HepG2 (cell line): Measurements from ENCODE around the gene CRADD. TPM values are rescaled to one million over a fixed set of nuclear protein-coding genes. Genes with fewer than 3 reads are reported as not detected.

Experiments used
- ATAC-seq: fragments of 200-7000 bp; cut with Tn5 transposase; 3 replicates; pipeline ENCODE4 v1.9.1; 2020; ENCODE audit warnings: mild to moderate bottlenecking, moderate library complexity
- BruUV-seq: library from RNA; stranded (reverse); fragments of 400-500 nt; replicated peaks from 2 replicates; lab custom pipeline; 2021; lab: Mats Ljungman, UMichigan
- CTCF ChIA-PET: fragments of 300-600 bp; formaldehyde crosslinking; extraction: SDS; loops from one replicate; lab custom pipeline; 2021; ENCODE audit warnings: low total read pairs, inconsistent platforms, low intra/inter-chr PET ratio; lab: Yijun Ruan, JAX
- POLR2A ChIA-PET: fragments of 350-600 bp; sonication (Branson Sonifier 250); formaldehyde crosslinking; loops from one replicate; lab custom pipeline; 2020; ENCODE audit warnings: antibody characterized with exemption, inconsistent platforms; lab: Yijun Ruan, JAX
- DNase-seq: peaks from one replicate; pipeline ENCODE4 v3.0.0-alpha.2; 2015; ENCODE audit warnings: low spot score
- FAIRE-seq: peaks from 3 replicates; lab custom pipeline; 2011; peaks lifted over from hg19 to GRCh38; lab: Jason Lieb, UNC
- H2AFZ ChIP-seq: one replicate; pipeline ENCODE4 v1.6.1; 2011; ENCODE audit warnings: low read length, inconsistent platforms
- H3K27ac ChIP-seq: fragments of 300-600 bp; 3 replicates; pipeline ENCODE4 v1.8.0; 2011; ENCODE audit warnings: mixed run types, mild to moderate bottlenecking, mixed read lengths, low read length, inconsistent platforms; ENCODE audit not compliant: insufficient read depth; ENCODE audit errors: extremely low read length
- H3K27me3 ChIP-seq, 2 experiments: fragments of 200-600 bp in 1 of 2; 2 replicates in 1 of 2; 3 replicates in 1 of 2; pipeline versions ENCODE4 v1.6.0 to v1.8.0; 2011; ENCODE audit warnings: low read length in 2 of 2, mild to moderate bottlenecking in 2 of 2, moderate library complexity in 2 of 2, inconsistent platforms in 1 of 2; ENCODE audit not compliant: insufficient read depth in 2 of 2, control insufficient read depth in 1 of 2
- H3K36me3 ChIP-seq, 2 experiments: fragments of 200-600 bp in 1 of 2; replicated peaks in 1 of 2; 2 replicates in 1 of 2; 3 replicates in 1 of 2; pipeline versions ENCODE4 v1.5.1 to v1.8.0; 2011; ENCODE audit warnings: low read length in 2 of 2, inconsistent platforms in 1 of 2; ENCODE audit not compliant: insufficient read depth in 2 of 2, control insufficient read depth in 1 of 2
- H3K4me1 ChIP-seq: 2 replicates; pipeline ENCODE4 v1.5.1; 2012; ENCODE audit warnings: low read length, inconsistent platforms; ENCODE audit not compliant: insufficient read depth
- H3K4me2 ChIP-seq: 2 replicates; pipeline ENCODE4 v1.6.0; 2011; ENCODE audit warnings: low read depth, low read length, inconsistent platforms
- H3K4me3 ChIP-seq, 3 experiments: fragments of 200-600 bp in 1 of 3; sonication (generic), shearing (Covaris generic) in 1 of 3; replicated peaks in 1 of 3; 2 replicates each; pipeline ENCODE4 v1.5.1; 2011 to 2016; ENCODE audit warnings: low read length in 3 of 3, inconsistent platforms in 2 of 3, low read depth in 2 of 3, mild to moderate bottlenecking in 2 of 3, control low read depth in 1 of 3, mixed read lengths in 1 of 3; ENCODE audit not compliant: insufficient read depth in 1 of 3
- H3K79me2 ChIP-seq: one replicate; pipeline ENCODE4 v1.6.1; 2011; ENCODE audit warnings: low read length, inconsistent platforms; ENCODE audit not compliant: insufficient read depth
- H3K9ac ChIP-seq: 2 replicates; pipeline ENCODE4 v1.6.0; 2011; ENCODE audit warnings: mild to moderate bottlenecking, low read depth, low read length, inconsistent platforms; ENCODE audit not compliant: insufficient read depth
- H3K9me3 ChIP-seq: 2 replicates; pipeline ENCODE4 v1.5.1; 2012; ENCODE audit warnings: mild to moderate bottlenecking, low read length
- H4K20me1 ChIP-seq: 2 replicates; pipeline ENCODE4 v1.6.0; 2011; ENCODE audit warnings: inconsistent platforms, mild to moderate bottlenecking, low read length, moderate library complexity; ENCODE audit not compliant: insufficient read depth
- DMAP1 ChIP-seq: IDR thresholded peaks from 2 replicates; pipeline ENCODE4 v1.6.1; 2016
- DNMT1 ChIP-seq: sonication (generic); formaldehyde crosslinking; IDR thresholded peaks from 2 replicates; pipeline ENCODE4 v1.5.1; 2020; ENCODE audit warnings: mild to moderate bottlenecking, missing genetic modification reagents
- EZH2 ChIP-seq: conservative IDR thresholded peaks from 2 replicates; pipeline ENCODE4 v1.6.1; 2012; ENCODE audit warnings: mild to moderate bottlenecking, low read depth, low read length, moderate library complexity
- KLF15 ChIP-seq: sonication (generic); formaldehyde crosslinking; IDR thresholded peaks from 2 replicates; pipeline ENCODE4 v1.8.1; 2023; ENCODE audit warnings: borderline replicate concordance, mild to moderate bottlenecking, inconsistent platforms, missing genetic modification reagents, mixed read lengths
- PHF20 ChIP-seq: sonication (generic); formaldehyde crosslinking; IDR thresholded peaks from 2 replicates; pipeline ENCODE4 v1.5.0; 2020; ENCODE audit warnings: mild to moderate bottlenecking, missing genetic modification reagents
- ZNF20 ChIP-seq: sonication (generic); formaldehyde crosslinking; IDR thresholded peaks from 2 replicates; pipeline ENCODE4 v1.4.0; 2020; ENCODE audit warnings: mild to moderate bottlenecking, moderate library complexity, missing genetic modification reagents
- ZNF773 ChIP-seq: sonication (generic); formaldehyde crosslinking; IDR thresholded peaks from 2 replicates; pipeline ENCODE4 v1.4.0; 2020; ENCODE audit warnings: missing genetic modification reagents, borderline replicate concordance
- WGBS: methylation state at CpG from one replicate; pipeline ENCODE4 v1.1.6; 2017; ENCODE audit warnings: low lambda C conversion rate; 5-methylcytosine and 5-hydroxymethylcytosine counted together
- in situ Hi-C: cut with HindIII; loops from 2 replicates; pipeline ENCODE4 v1.10.0; 2017; ENCODE audit warnings: low pct_unique_long_range_greater_than_20kb; ENCODE audit not compliant: extremely low pct_ligation_motif_present
- intact Hi-C: fragments of 100-400 bp; cut with micrococcal nuclease; formaldehyde crosslinking; loops from one replicate; pipeline ENCODE4 v1.10.0; 2022; ENCODE audit not compliant: unreplicated experiment
- polyA plus RNA-seq, 8 experiments: library from polyadenylated mRNA; depleted of rRNA in 3 of 8; stranded (reverse) in 7 of 8; unstranded in 1 of 8; fragments of >200 nt; fragmentation: Illumina TruSeq in 4 of 8; extraction: Trizol in 4 of 8; gene quantifications; 2 replicates each; pipeline versions ENCODE4 v1.2.1 to v1.2.3, GENCODE V29; 2011 to 2016; ENCODE audit warnings: low read depth in 4 of 8, missing spikeins in 1 of 8, mixed read lengths in 1 of 8; ENCODE audit not compliant: insufficient read depth in 1 of 8
- total RNA-seq, 5 experiments: library from RNA; depleted of rRNA; stranded (reverse); fragments of >200 nt; fragmentation: Illumina TruSeq; extraction: Trizol; gene quantifications; 2 replicates each; pipeline ENCODE4 v1.2.3, GENCODE V29; 2016; ENCODE audit warnings: low read depth in 1 of 5
- TF ChIP-seq, protein P1 (sequence below): sonication (generic); formaldehyde crosslinking; conservative IDR thresholded peaks from 2 replicates; pipeline ENCODE4 v1.8.1; 2023; ENCODE audit warnings: missing genetic modification reagents
- TF ChIP-seq, protein P2 (sequence below): sonication (generic); formaldehyde crosslinking; IDR thresholded peaks from 2 replicates; pipeline ENCODE4 v1.4.0; 2020; ENCODE audit warnings: mild to moderate bottlenecking, missing genetic modification reagents
- TF ChIP-seq, protein P3 (sequence below): sonication (generic); formaldehyde crosslinking; IDR thresholded peaks from 2 replicates; pipeline ENCODE4 v1.9.0; 2021; ENCODE audit warnings: missing genetic modification reagents, mild to moderate bottlenecking, borderline replicate concordance
- TF ChIP-seq, protein P4 (sequence below): sonication (generic); formaldehyde crosslinking; IDR thresholded peaks from 2 replicates; pipeline ENCODE4 v1.8.0; 2022; ENCODE audit warnings: low read depth, missing genetic modification reagents

CRADD gene
- total and polyA plus RNA-seq, 2 of the 13 experiments (the other 11 are each of a cell fraction or from before 2014, with no cell fraction given) = 12.4 to 18.8 TPM

DNA sequence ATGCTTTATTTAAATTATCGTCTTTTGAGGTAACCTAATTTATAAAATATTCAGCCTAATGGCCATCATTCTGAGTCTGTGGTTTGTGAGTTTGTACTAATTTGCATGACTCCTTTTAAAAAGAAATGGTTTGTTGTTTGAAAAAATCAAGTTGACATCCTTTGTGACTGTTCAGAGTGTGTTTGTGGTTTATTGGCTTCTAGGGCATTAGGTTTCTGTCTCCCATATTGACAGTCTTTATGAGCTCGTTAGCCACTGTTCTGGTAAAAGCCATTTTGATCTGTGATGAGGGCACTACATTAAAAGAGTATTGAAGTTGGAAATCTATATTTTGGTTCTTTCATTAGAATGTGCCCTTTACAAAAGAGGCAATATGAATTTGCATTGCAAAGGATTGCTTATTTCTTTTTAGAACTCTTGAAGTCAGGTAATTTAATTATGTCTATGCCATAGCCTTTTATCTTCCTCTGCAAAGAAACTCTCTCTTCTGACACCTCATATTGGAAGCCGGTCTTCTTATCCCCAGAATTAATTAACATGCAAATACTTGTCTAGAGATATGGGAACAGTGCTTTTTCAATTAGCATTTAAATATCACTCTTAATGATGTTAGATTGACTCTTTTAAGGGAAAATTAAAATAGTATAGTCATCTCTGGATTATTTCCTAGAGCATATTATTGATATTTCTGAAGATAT, 95.0 kb downstream of the CRADD start:
- ChIA-PET POLR2A (no interaction called here), CTCF (no interaction called here)
- intact Hi-C loops (no loop called here), in situ Hi-C loops (no loop called here)
- no peaks in the 10 kb centered on the region for H3K36me3 ChIP-seq
- no peaks in the 10 kb centered on the region for H3K79me2 ChIP-seq
- no peaks in the 10 kb centered on the region for H3K4me1 ChIP-seq
- FAIRE-seq = no peak
- no peak overlapping the region for H3K4me2 ChIP-seq
- no TSS peak for BruUV-seq
- no peak overlapping the region for H3K9ac ChIP-seq
- H3K27ac ChIP-seq = no peak overlapping the region
- no peak for DNase-seq
- no peaks in the 10 kb centered on the region for H3K9me3 ChIP-seq
- H2AFZ ChIP-seq = no peak overlapping the region
- ATAC-seq = no peak
- no peak overlapping the region for H3K4me3 ChIP-seq
- TF ChIP-seq ZNF20 (CRISPR knock-in tag) (no peak), DNMT1 (CRISPR knock-in tag) (no peak), DMAP1 (CRISPR knock-in tag) (no peak), PHF20 (CRISPR knock-in tag) (no peak), EZH2 (no peak), KLF15 (no peak), ZNF773 (CRISPR knock-in tag) (no peak)
- TF ChIP-seq, protein P1, sequence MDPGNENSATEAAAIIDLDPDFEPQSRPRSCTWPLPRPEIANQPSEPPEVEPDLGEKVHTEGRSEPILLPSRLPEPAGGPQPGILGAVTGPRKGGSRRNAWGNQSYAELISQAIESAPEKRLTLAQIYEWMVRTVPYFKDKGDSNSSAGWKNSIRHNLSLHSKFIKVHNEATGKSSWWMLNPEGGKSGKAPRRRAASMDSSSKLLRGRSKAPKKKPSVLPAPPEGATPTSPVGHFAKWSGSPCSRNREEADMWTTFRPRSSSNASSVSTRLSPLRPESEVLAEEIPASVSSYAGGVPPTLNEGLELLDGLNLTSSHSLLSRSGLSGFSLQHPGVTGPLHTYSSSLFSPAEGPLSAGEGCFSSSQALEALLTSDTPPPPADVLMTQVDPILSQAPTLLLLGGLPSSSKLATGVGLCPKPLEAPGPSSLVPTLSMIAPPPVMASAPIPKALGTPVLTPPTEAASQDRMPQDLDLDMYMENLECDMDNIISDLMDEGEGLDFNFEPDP (CRISPR knock-in tag) = no peak
- TF ChIP-seq, protein P2, sequence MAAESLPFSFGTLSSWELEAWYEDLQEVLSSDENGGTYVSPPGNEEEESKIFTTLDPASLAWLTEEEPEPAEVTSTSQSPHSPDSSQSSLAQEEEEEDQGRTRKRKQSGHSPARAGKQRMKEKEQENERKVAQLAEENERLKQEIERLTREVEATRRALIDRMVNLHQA (CRISPR knock-in tag) = no peak
- TF ChIP-seq, protein P3, sequence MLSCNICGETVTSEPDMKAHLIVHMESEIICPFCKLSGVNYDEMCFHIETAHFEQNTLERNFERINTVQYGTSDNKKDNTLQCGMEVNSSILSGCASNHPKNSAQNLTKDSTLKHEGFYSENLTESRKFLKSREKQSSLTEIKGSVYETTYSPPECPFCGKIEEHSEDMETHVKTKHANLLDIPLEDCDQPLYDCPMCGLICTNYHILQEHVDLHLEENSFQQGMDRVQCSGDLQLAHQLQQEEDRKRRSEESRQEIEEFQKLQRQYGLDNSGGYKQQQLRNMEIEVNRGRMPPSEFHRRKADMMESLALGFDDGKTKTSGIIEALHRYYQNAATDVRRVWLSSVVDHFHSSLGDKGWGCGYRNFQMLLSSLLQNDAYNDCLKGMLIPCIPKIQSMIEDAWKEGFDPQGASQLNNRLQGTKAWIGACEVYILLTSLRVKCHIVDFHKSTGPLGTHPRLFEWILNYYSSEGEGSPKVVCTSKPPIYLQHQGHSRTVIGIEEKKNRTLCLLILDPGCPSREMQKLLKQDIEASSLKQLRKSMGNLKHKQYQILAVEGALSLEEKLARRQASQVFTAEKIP = no peak
- TF ChIP-seq, protein P4, sequence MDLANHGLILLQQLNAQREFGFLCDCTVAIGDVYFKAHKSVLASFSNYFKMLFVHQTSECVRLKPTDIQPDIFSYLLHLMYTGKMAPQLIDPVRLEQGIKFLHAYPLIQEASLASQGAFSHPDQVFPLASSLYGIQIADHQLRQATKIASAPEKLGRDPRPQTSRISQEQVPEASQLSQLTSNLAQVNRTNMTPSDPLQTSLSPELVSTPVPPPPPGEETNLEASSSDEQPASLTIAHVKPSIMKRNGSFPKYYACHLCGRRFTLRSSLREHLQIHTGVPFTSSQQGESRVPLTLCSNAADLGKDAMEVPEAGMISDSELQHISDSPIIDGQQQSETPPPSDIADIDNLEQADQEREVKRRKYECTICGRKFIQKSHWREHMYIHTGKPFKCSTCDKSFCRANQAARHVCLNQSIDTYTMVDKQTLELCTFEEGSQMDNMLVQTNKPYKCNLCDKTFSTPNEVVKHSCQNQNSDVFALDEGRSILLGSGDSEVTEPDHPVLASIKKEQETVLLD = no peak
- no peaks in the 10 kb centered on the region for H3K27me3 ChIP-seq
- 94% methylated on average over 3 of the region's 3 CpGs for WGBS
- H4K20me1 ChIP-seq = no peaks in the 10 kb centered on the region
